Thymus (tissue), 11 donors: ENCODE results near the gene C14orf119. TPM values are rescaled to one million over a fixed set of nuclear protein-coding genes. Genes with fewer than 3 reads are reported as not detected.

Source experiments
- DNase-seq, 9 donors: peaks; one replicate each; pipeline ENCODE4 v3.0.0-alpha.2; 2013; ENCODE audit warnings: low spot score in 9 of 9, low read depth in 6 of 9, missing footprints in 1 of 9
- H3K27ac ChIP-seq, 2 donors: one replicate each; pipeline ENCODE4 v1.5.1; 2013; ENCODE audit warnings: control low read depth in 1 of 2, low read depth in 1 of 2, low read length in 1 of 2, mild to moderate bottlenecking in 1 of 2, moderate library complexity in 1 of 2
- H3K27me3 ChIP-seq, 2 donors: one replicate each; pipeline ENCODE4 v1.5.1; 2013; ENCODE audit warnings: low read length in 1 of 2; ENCODE audit not compliant: control insufficient read depth in 2 of 2, insufficient read depth in 1 of 2
- H3K36me3 ChIP-seq, 2 donors: one replicate each; pipeline ENCODE4 v1.5.1; 2013; ENCODE audit warnings: low read length in 1 of 2, mild to moderate bottlenecking in 1 of 2, moderate library complexity in 1 of 2; ENCODE audit not compliant: control insufficient read depth in 2 of 2, insufficient read depth in 2 of 2
- H3K4me1 ChIP-seq, 2 donors: one replicate each; pipeline ENCODE4 v1.5.1; 2013; ENCODE audit warnings: low read length in 2 of 2; ENCODE audit not compliant: control insufficient read depth in 2 of 2, insufficient read depth in 2 of 2
- H3K4me3 ChIP-seq, 2 donors: one replicate each; pipeline ENCODE4 v1.5.1; 2013; ENCODE audit warnings: low read length in 2 of 2, control low read depth in 1 of 2, mild to moderate bottlenecking in 1 of 2
- H3K9me3 ChIP-seq, 2 donors: one replicate each; pipeline ENCODE4 v1.5.1; 2013; ENCODE audit warnings: low read length in 1 of 2, mild to moderate bottlenecking in 1 of 2; ENCODE audit not compliant: control insufficient read depth in 2 of 2, insufficient read depth in 1 of 2
- WGBS: extraction: QIAGEN DNeasy Blood & Tissue Kit; methylation state at CpG from one replicate; pipeline ENCODE4 v1.1.7; 2013; 5-methylcytosine and 5-hydroxymethylcytosine counted together
- polyA plus RNA-seq: library from polyadenylated mRNA; stranded (reverse); fragments of 200-250 nt; gene quantifications from one replicate; pipeline ENCODE4 v1.2.3, GENCODE V29; 2013
- total RNA-seq: library from RNA; stranded (reverse); fragments of 120-200 nt; gene quantifications from one replicate; pipeline ENCODE4 v1.2.4, GENCODE V29; 2013
- donor health status: healthy.

The C14orf119 gene
- total and polyA plus RNA-seq, 2 donors, result 43.6 to 52.9 TPM

GRCh38 chr14:23091294-23092225 is 3.7 kb upstream of the C14orf119 start:
- H3K27ac ChIP-seq, result no peak overlapping the region
- H3K4me1 ChIP-seq, result peaks cover 8 to 10% of the 10 kb centered on the region in 2 donors
- 95% methylated on average over 12 of the region's 12 CpGs for WGBS
- H3K4me3 ChIP-seq, result no peak overlapping the region
- H3K36me3 ChIP-seq, result peaks cover 31 to 64% of the 10 kb centered on the region in 2 donors
- no peaks in the 10 kb centered on the region for H3K9me3 ChIP-seq
- no peak for DNase-seq
- H3K27me3 ChIP-seq, result no peaks in the 10 kb centered on the region

DNA sequence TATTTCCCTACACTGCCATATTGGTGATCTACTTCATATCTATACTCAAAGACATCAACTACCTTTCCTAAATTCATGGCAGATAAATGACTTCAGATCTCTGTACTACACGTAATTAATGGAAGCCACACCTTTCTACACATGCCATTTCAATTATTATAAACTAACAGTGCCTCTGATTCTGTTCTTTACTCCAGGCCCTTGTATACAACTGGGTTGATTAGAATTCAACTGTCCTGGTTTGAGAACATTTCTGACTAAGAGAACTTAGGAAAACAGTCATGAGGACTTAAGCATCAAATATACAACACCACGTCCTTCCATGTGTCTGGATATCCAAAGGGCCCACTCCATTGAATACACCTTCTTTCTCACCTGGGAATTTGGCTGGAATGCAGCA is 2.2 kb upstream of the C14orf119 start:
- Histone ChIP-seq H3K9me3 (no peaks in the 10 kb centered on the region), H3K4me1 (peaks cover 8 to 14% of the 10 kb centered on the region in 2 donors), H3K4me3 (no peak overlapping the region), H3K27ac (no peak overlapping the region), H3K27me3 (no peaks in the 10 kb centered on the region), H3K36me3 (peaks cover 36 to 61% of the 10 kb centered on the region in 2 donors)
- no peak for DNase-seq
- WGBS, result 97% methylated on average over 2 of the region's 2 CpGs

GRCh38 chr14:23093526-23093925 is 1.8 kb upstream of the C14orf119 start:
- DNase-seq, result no peak
- Histone ChIP-seq H3K36me3 (peaks cover 40 to 62% of the 10 kb centered on the region in 2 donors), H3K4me1 (peaks cover 8 to 14% of the 10 kb centered on the region in 2 donors), H3K9me3 (no peaks in the 10 kb centered on the region), H3K4me3 (peak overlapping the region in 1 of 2 donors; percentile 80), H3K27me3 (no peaks in the 10 kb centered on the region), H3K27ac (no peak overlapping the region)
- WGBS, result 97% methylated on average over 2 of the region's 2 CpGs

DNA sequence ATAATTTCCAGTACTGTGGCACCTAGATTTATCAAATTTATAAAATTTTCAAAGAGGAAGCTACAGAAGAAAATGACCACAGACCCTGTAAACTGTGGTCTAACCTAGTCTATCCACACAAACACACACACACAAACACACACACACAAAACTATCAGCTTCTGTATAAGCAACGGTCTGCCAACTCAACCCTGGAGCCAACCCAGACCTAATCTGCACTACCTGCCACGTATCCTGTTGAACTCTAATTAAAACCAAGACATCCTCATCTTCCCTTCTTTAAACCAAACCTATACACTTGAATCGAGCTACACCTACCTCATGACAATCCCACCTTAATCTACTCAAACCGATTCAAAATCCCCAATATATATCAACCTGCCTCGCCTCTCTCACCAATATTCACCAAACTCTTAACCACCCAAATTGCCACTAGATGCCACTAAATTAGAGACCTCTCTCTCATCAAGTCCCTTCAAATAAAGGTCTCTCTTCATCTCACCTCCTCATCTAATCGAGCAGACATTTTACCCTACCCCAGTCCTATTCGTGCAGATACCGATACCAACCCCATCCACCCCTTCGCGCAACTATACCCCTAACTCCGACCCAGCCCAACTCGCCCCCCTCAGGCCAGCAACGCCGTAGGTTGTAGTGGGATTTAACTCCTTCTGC is 1.2 kb upstream of the C14orf119 start:
- peaks cover 8 to 14% of the 10 kb centered on the region in 2 donors for H3K4me1 ChIP-seq
- H3K27ac ChIP-seq, result peak overlapping the region; percentile 93 to 99
- H3K9me3 ChIP-seq, result no peaks in the 10 kb centered on the region
- peak in 1 of 9 donors; percentile 87 for DNase-seq
- peak overlapping the region; percentile 75 to 80 for H3K4me3 ChIP-seq
- WGBS, result 2% methylated on average over 14 of the region's 14 CpGs
- H3K36me3 ChIP-seq, result peaks cover 37 to 61% of the 10 kb centered on the region in 2 donors
- H3K27me3 ChIP-seq, result no peaks in the 10 kb centered on the region

DNA sequence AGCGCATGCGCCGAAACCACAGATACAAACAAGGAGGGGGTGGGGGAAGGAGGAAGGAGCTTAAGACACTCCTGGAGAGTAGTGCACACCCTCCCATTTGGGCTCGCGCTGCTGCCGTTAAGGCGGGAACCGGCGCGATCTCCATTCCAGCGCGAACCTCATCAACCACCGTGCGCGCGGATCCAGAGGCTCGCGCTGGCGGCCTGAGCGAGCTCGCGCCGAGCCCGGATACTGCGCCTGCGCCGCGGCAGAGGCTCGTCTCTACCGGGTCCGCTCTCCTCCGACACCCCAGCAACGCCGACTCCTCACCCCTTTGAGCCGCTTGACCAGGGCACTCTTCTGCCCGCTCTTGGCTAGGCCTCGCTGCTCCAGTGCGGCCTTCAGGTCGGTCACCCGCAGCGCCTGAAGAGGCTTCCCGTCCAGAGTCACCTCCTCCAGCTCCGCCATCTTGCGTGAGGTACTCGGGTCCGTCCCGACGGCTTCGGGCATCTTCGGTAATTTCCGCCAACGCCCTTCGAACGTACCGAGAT is 574 bp upstream of the C14orf119 start, which contains the start of gene ACIN1:
Gene ACIN1, minus strand, starts transcription at position 471 of the 530 bp plus-strand sequence. Its CDS starts 24 bp downstream, at position 447.
- no peaks in the 10 kb centered on the region for H3K27me3 ChIP-seq
- peak within 1 kb of the TSS; percentile 80 to 92 for H3K4me3 ChIP-seq
- under 1% methylated on average over 55 of the region's 55 CpGs for WGBS
- peaks cover 31 to 57% of the 10 kb centered on the region in 2 donors for H3K36me3 ChIP-seq
- no peaks in the 10 kb centered on the region for H3K9me3 ChIP-seq
- DNase-seq, result peak in 8 of 9 donors; percentile 76 to 94 (median 84)
- peaks cover 8 to 14% of the 10 kb centered on the region in 2 donors for H3K4me1 ChIP-seq
- peak within 1 kb of the TSS; percentile 96 to 99 for H3K27ac ChIP-seq

DNA sequence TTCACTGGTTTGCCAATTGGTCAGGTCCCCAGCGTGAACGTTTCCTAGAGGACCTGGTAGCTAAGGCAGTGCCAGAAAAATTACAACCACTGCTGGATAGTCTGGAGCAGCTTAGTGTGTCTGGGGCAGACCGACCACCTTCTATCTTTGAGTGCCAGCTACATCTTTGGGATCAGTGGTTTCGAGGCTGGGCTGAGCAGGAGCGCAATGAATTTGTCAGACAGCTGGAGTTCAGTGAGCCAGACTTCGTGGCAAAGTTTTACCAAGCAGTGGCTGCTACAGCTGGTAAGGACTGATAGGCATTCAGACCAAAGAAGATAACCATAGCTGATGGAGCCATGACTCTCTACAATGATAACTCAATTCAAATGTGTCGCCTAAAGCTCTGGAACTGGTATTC is 2.5 kb downstream of the C14orf119 start:
- WGBS, result 90% methylated on average over 7 of the region's 7 CpGs

DNA sequence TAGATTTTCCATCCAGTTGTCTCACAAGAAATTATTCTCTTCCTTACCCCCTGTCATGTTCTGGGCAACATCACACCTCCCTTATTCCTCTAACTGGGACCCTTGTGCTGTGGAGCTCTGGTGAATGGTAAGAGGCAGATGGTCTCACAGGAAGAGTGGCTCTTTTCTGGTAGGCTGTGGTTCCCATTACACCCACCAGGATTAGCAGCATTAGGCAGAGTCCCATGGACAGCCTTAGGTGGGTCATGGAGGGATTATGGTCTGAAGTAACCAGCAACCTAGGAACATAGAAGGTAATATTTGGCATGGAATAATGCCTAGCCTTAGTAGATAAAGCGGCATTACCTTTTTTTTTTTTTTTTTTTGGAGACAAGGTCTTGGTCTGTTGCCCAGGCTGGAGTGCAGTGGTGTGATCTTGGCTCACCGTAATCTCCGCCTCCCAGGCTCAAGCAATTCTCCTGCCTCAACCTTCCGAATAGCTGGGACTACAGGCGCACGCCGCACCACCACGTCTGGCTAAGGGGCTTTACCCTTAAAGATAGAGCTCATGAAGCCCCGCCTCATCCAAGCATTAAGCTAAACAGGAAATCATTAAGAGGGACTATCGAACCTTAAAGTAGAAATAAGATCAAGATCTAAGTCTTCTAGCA is 4.0 kb downstream of the C14orf119 start:
- Histone ChIP-seq H3K4me1 (peaks cover 0 to 8% of the 10 kb centered on the region in 2 donors), H3K27ac (no peak overlapping the region), H3K27me3 (peaks cover 0 to under 1% of the 10 kb centered on the region in 2 donors), H3K9me3 (no peaks in the 10 kb centered on the region), H3K36me3 (peaks cover 12 to 23% of the 10 kb centered on the region in 2 donors), H3K4me3 (no peak overlapping the region)
- no peak for DNase-seq
- WGBS, result 98% methylated on average over 10 of the region's 10 CpGs

More for the DNA sequence above, 2.5 kb downstream of the C14orf119 start:
- DNase-seq, result no peak
- H3K27ac ChIP-seq, result no peak overlapping the region
- H3K36me3 ChIP-seq, result peaks cover 12 to 29% of the 10 kb centered on the region in 2 donors
- H3K4me1 ChIP-seq, result peaks cover 8 to 14% of the 10 kb centered on the region in 2 donors
- H3K27me3 ChIP-seq, result no peaks in the 10 kb centered on the region
- no peaks in the 10 kb centered on the region for H3K9me3 ChIP-seq
- H3K4me3 ChIP-seq, result no peak overlapping the region

DNA sequence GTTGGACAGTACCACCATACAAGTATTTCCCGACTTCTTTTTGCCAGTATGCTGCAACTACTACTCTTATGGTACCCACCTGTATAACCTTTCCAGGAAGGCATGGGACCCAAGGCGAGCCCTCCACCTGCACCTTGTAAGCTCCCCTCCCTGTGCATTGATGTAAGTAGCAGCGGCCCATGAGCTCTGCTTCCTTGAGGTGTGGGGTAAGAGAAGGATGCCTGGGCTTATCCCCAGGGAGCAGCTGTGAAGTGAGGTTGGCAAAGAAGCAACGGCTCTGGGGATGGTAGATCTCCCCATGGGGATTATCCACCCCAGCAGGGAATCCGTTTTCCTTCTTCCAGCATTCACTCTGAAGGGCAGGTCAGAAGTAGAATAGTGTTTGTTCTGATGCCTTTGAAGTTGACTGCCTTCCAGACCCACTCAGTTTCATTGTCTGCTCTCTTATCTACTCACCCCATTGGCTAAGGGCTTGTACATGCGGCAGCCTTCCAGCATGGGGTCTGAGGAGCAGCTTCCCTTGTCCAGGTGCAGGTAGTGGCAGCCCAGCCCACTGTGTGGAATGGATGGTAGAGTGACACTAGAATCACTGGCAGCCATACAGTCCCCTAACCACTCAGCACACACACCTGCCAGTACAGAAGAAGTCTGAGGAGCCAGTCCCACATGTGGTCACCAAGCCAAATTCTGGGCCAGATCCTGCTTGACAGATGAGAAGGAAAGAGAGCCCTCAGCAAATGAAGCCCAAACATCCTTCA is 6.1 kb downstream of the C14orf119 start:
- no peak overlapping the region for H3K4me3 ChIP-seq
- H3K27me3 ChIP-seq, result peaks cover 0 to 2% of the 10 kb centered on the region in 2 donors
- H3K36me3 ChIP-seq, result peaks cover 12 to 23% of the 10 kb centered on the region in 2 donors
- 95% methylated on average over 6 of the region's 6 CpGs for WGBS
- no peaks in the 10 kb centered on the region for H3K9me3 ChIP-seq
- no peak overlapping the region for H3K27ac ChIP-seq
- H3K4me1 ChIP-seq, result peaks cover 0 to 5% of the 10 kb centered on the region in 2 donors
- DNase-seq, result no peak
